PC-9 (cell line): ENCODE measurements around the gene ZFY. TPM values are rescaled to one million over a fixed set of nuclear protein-coding genes. Genes with fewer than 3 reads are reported as not detected.
"Not testable (repeated sequence)": the region's sequence is repeated elsewhere in the genome, so short reads cannot be mapped to it uniquely, and the experiment has no call there.

ENCODE experiments used
- BruUV-seq: library from RNA; stranded (reverse); fragments of 400-500 nt; replicated peaks from 2 replicates; lab custom pipeline; 2021; lab: Mats Ljungman, UMichigan
- CTCF ChIA-PET: fragments of 300-600 bp; sonication (Branson Sonifier 250); formaldehyde crosslinking; loops from one replicate; lab custom pipeline; 2022; ENCODE audit warnings: antibody characterized with exemption; lab: Charles Lee
- POLR2A ChIA-PET: fragments of 300-600 bp; sonication (Branson Sonifier 250); formaldehyde crosslinking; loops from one replicate; lab custom pipeline; 2022; ENCODE audit warnings: antibody characterized with exemption; ENCODE audit not compliant: unreplicated experiment; lab: Charles Lee
- DNase-seq, 2 experiments: peaks; one replicate each; pipeline versions ENCODE4 v3.0.0 to v3.0.0-alpha.2; 2015 to 2022; ENCODE audit warnings: mixed read lengths in 1 of 2
- H2AFZ ChIP-seq: fragments of 200-600 bp; sonication (generic); 2 replicates; pipeline ENCODE4 v1.8.1; 2017; ENCODE audit warnings: antibody characterized with exemption
- H3F3A ChIP-seq: fragments of 200-600 bp; sonication (generic); 2 replicates; pipeline ENCODE4 v1.8.1; 2017; ENCODE audit warnings: antibody characterized with exemption, mild to moderate bottlenecking, low read depth; ENCODE audit not compliant: insufficient read depth
- H3K27ac ChIP-seq: fragments of 200-600 bp; sonication (generic); 2 replicates; pipeline ENCODE4 v1.6.1; 2016; ENCODE audit warnings: mixed run types
- H3K27me3 ChIP-seq: fragments of 200-600 bp; sonication (generic); 2 replicates; pipeline ENCODE4 v1.6.1; 2016; ENCODE audit warnings: low read depth, mixed run types; ENCODE audit not compliant: insufficient read depth
- H3K36me3 ChIP-seq: fragments of 200-600 bp; sonication (generic); 2 replicates; pipeline ENCODE4 v1.6.1; 2016; ENCODE audit warnings: low read depth, mixed run types
- H3K4me1 ChIP-seq: fragments of 200-600 bp; sonication (generic); replicated peaks from 2 replicates; pipeline ENCODE4 v1.6.1; 2016; ENCODE audit warnings: mixed run types; ENCODE audit not compliant: insufficient read depth
- H3K4me2 ChIP-seq: fragments of 200-600 bp; sonication (generic); 2 replicates; pipeline ENCODE4 v1.6.1; 2017; ENCODE audit warnings: mixed run types
- H3K4me3 ChIP-seq: fragments of 200-600 bp; sonication (generic); 2 replicates; pipeline ENCODE4 v1.6.1; 2016; ENCODE audit warnings: mixed run types
- H3K79me2 ChIP-seq: fragments of 200-600 bp; sonication (generic); 2 replicates; pipeline ENCODE4 v1.6.1; 2017; ENCODE audit warnings: low read depth, mixed run types
- H3K9me2 ChIP-seq: fragments of 200-600 bp; sonication (generic); 2 replicates; pipeline ENCODE4 v1.8.1; 2017; ENCODE audit warnings: mild to moderate bottlenecking; ENCODE audit not compliant: insufficient read depth
- H3K9me3 ChIP-seq: fragments of 200-600 bp; sonication (generic); 2 replicates; pipeline ENCODE4 v1.8.1; 2016; ENCODE audit warnings: low read depth; ENCODE audit not compliant: insufficient read depth
- H4K20me1 ChIP-seq: fragments of 200-600 bp; sonication (generic); 2 replicates; pipeline ENCODE4 v1.8.1; 2017; ENCODE audit not compliant: insufficient read depth
- CTCF ChIP-seq: fragments of 200-600 bp; sonication (generic); conservative IDR thresholded peaks from 2 replicates; pipeline ENCODE4 v1.6.1; 2017; ENCODE audit warnings: mixed run types, antibody characterized with exemption, mild to moderate bottlenecking, moderate library complexity
- EZH2 ChIP-seq: fragments of 200-600 bp; sonication (generic); IDR thresholded peaks from 2 replicates; pipeline ENCODE4 v1.8.0; 2017; ENCODE audit warnings: antibody characterized with exemption, low read depth
- intact Hi-C: fragments of 100-400 bp; cut with micrococcal nuclease; formaldehyde crosslinking; loops from one replicate; pipeline ENCODE4 v1.10.0; 2022; ENCODE audit not compliant: unreplicated experiment
- total RNA-seq: library from RNA; stranded (reverse); gene quantifications from 2 replicates; pipeline ENCODE4 v1.2.3, GENCODE V29; 2021

Gene ZFY
- total RNA-seq, 1 experiment from 2014 or later: not detected

- no peak overlapping the region for H3K4me2 ChIP-seq
- DNase-seq: no peak
- no peak for TF ChIP-seq EZH2
- TF ChIP-seq CTCF: no peak
- no peaks in the 10 kb centered on the region for H3K79me2 ChIP-seq
- intact Hi-C loops: no loop called here
- no peak overlapping the region for H3K27ac ChIP-seq
- H3K36me3 ChIP-seq: no peaks in the 10 kb centered on the region
- H4K20me1 ChIP-seq: no peaks in the 10 kb centered on the region
- no peaks in the 10 kb centered on the region for H3K9me3 ChIP-seq
- ChIA-PET CTCF (no interaction called here), POLR2A (no interaction called here)
- no peak overlapping the region for H2AFZ ChIP-seq
- BruUV-seq: no TSS peak
- H3K4me1 ChIP-seq: no peaks in the 10 kb centered on the region
- H3K27me3 ChIP-seq: no peaks in the 10 kb centered on the region
- no peaks in the 10 kb centered on the region for H3F3A ChIP-seq
- no peak overlapping the region for H3K4me3 ChIP-seq
- no peaks in the 10 kb centered on the region for H3K9me2 ChIP-seq
These were observed 49.3 kb downstream of the ZFY start for GRCh38 chrY:2984491-2984890.

- H3K4me1 ChIP-seq, H3K79me2 ChIP-seq, CTCF ChIA-PET, H3K27me3 ChIP-seq, H3K4me3 ChIP-seq, H3F3A ChIP-seq, H3K9me2 ChIP-seq, DNase-seq, H3K36me3 ChIP-seq, intact Hi-C loops, POLR2A ChIA-PET, H4K20me1 ChIP-seq, H3K9me3 ChIP-seq, H3K4me2 ChIP-seq, H3K27ac ChIP-seq, H2AFZ ChIP-seq, BruUV-seq: not testable (repeated sequence)
These were observed 52.0 kb downstream of the ZFY start for GRCh38 chrY:2987178-2987577.

- H3K4me2 ChIP-seq, BruUV-seq, H3K79me2 ChIP-seq, H2AFZ ChIP-seq, CTCF ChIA-PET, H3K9me2 ChIP-seq, H3K4me1 ChIP-seq, H3K27ac ChIP-seq, H3K4me3 ChIP-seq, DNase-seq, H3K27me3 ChIP-seq, H4K20me1 ChIP-seq, intact Hi-C loops, H3K9me3 ChIP-seq, H3K36me3 ChIP-seq, POLR2A ChIA-PET, H3F3A ChIP-seq: not testable (repeated sequence)
These were observed 62.2 kb downstream of the ZFY start for GRCh38 chrY:2997369-2997768.

- POLR2A ChIA-PET: no interaction called here
- H3K4me3 ChIP-seq: no peak overlapping the region
These were observed 67.0 kb downstream of the ZFY start for GRCh38 chrY:3002190-3002589.

More at GRCh38 chrY:3002190-3002589, 67.0 kb downstream of the ZFY start:
- Histone ChIP-seq H3K36me3 (no peaks in the 10 kb centered on the region), H3K4me2 (no peak overlapping the region), H3K27ac (no peak overlapping the region), H2AFZ (no peak overlapping the region), H3K9me2 (no peaks in the 10 kb centered on the region), H3K9me3 (no peaks in the 10 kb centered on the region), H3K27me3 (no peaks in the 10 kb centered on the region), H4K20me1 (no peaks in the 10 kb centered on the region), H3K79me2 (no peaks in the 10 kb centered on the region), H3K4me1 (no peaks in the 10 kb centered on the region), H3F3A (no peaks in the 10 kb centered on the region)
- intact Hi-C loops: no loop called here
- BruUV-seq: no TSS peak
- TF ChIP-seq EZH2: no peak
- TF ChIP-seq CTCF: no peak
- DNase-seq: no peak
- CTCF ChIA-PET: no interaction called here
